HUES64 (cell line): ENCODE data around the gene CXCL10.
"Not testable (repeated sequence)": the region's sequence is repeated elsewhere in the genome, so short reads cannot be mapped to it uniquely, and the experiment has no call there.

Source experiments
- H3K27ac ChIP-seq: 2 replicates; pipeline ENCODE4 v1.7.0; 2013; ENCODE audit warnings: low read depth, low read length, inconsistent platforms
- H3K27me3 ChIP-seq: 2 replicates; pipeline ENCODE4 v1.6.1; 2013; ENCODE audit warnings: mild to moderate bottlenecking, low read length; ENCODE audit not compliant: insufficient read depth
- H3K36me3 ChIP-seq: 2 replicates; pipeline ENCODE4 v1.6.1; 2013; ENCODE audit warnings: mild to moderate bottlenecking, low read length; ENCODE audit not compliant: insufficient read depth
- H3K4me1 ChIP-seq: 2 replicates; pipeline ENCODE4 v1.6.1; 2013; ENCODE audit warnings: mild to moderate bottlenecking, low read length, moderate library complexity; ENCODE audit not compliant: insufficient read depth
- H3K4me3 ChIP-seq: 2 replicates; pipeline ENCODE4 v1.5.1; 2013; ENCODE audit warnings: mild to moderate bottlenecking, low read length, moderate library complexity
- H3K9ac ChIP-seq: 2 replicates; pipeline ENCODE4 v1.6.1; 2013; ENCODE audit warnings: mild to moderate bottlenecking, low read depth, low read length
- H3K9me3 ChIP-seq: 2 replicates; pipeline ENCODE4 v1.6.1; 2013; ENCODE audit warnings: low read depth, low read length; ENCODE audit not compliant: insufficient read depth
- WGBS: fragments of 150-250, 120-280 bp; methylation state at CpG from one replicate; pipeline ENCODE4 v1.1.7; 2013; ENCODE audit warnings: missing lambda C conversion rate; 5-methylcytosine and 5-hydroxymethylcytosine counted together

Gene CXCL10

GRCh38 chr4:76007089-76007862, 16.0 kb downstream of the CXCL10 start, which contains the start of gene CXCL9:
CXCL9 (minus strand) TSS chr4:76007509; CDS start chr4:76007449, 60 bp downstream.
- Histone ChIP-seq H3K9me3 (no peaks in the 10 kb centered on the region), H3K36me3 (no peaks in the 10 kb centered on the region), H3K27ac (no peak within 1 kb of the TSS), H3K4me1 (peaks cover 7% of the 10 kb centered on the region), H3K9ac (no peak within 1 kb of the TSS), H3K27me3 (no peaks in the 10 kb centered on the region; the same call in 1 of the 2 replicates), H3K4me3 (no peak within 1 kb of the TSS)
- 91% methylated on average over 1 of the region's 1 CpG for WGBS

- Histone ChIP-seq H3K27ac (no peak overlapping the region), H3K4me1 (no peaks in the 10 kb centered on the region), H3K9ac (no peak overlapping the region), H3K9me3 (no peaks in the 10 kb centered on the region), H3K4me3 (no peak overlapping the region), H3K36me3 (no peaks in the 10 kb centered on the region), H3K27me3 (no peaks in the 10 kb centered on the region)
- 92% methylated on average over 3 of the region's 3 CpGs for WGBS
These were observed 19.7 kb downstream of the CXCL10 start for GRCh38 chr4:76003620-76004019.

GRCh38 chr4:76003035-76003434, 20.3 kb downstream of the CXCL10 start:
- H3K27me3 ChIP-seq = no peaks in the 10 kb centered on the region
- H3K4me3 ChIP-seq = no peak overlapping the region
- no peaks in the 10 kb centered on the region for H3K4me1 ChIP-seq
- WGBS = 96% methylated on average over 1 of the region's 2 CpGs
- H3K27ac ChIP-seq = no peak overlapping the region
- H3K36me3 ChIP-seq = no peaks in the 10 kb centered on the region
- no peaks in the 10 kb centered on the region for H3K9me3 ChIP-seq
- no peak overlapping the region for H3K9ac ChIP-seq

- no peak overlapping the region for H3K27ac ChIP-seq
- H3K9me3 ChIP-seq = no peaks in the 10 kb centered on the region
- no peaks in the 10 kb centered on the region for H3K4me1 ChIP-seq
- H3K4me3 ChIP-seq = no peak overlapping the region
- H3K27me3 ChIP-seq = no peaks in the 10 kb centered on the region
- 89% methylated on average over 4 of the region's 4 CpGs for WGBS
- H3K9ac ChIP-seq = no peak overlapping the region
- no peaks in the 10 kb centered on the region for H3K36me3 ChIP-seq
These were observed 21.1 kb downstream of the CXCL10 start for GRCh38 chr4:76002176-76002575.

- no peak overlapping the region for H3K27ac ChIP-seq
These were observed 21.6 kb downstream of the CXCL10 start for GRCh38 chr4:76001700-76002099.

GRCh38 chr4:76000279-76000678, 23.0 kb downstream of the CXCL10 start:
- no peak overlapping the region for H3K9ac ChIP-seq
- H3K36me3 ChIP-seq = no peaks in the 10 kb centered on the region
- no peak overlapping the region for H3K4me3 ChIP-seq
- no peaks in the 10 kb centered on the region for H3K4me1 ChIP-seq
- H3K27ac ChIP-seq = no peak overlapping the region
- no peaks in the 10 kb centered on the region for H3K9me3 ChIP-seq
- WGBS = 94% methylated on average over 1 of the region's 1 CpG
- no peaks in the 10 kb centered on the region for H3K27me3 ChIP-seq

More at GRCh38 chr4:76001700-76002099, 21.6 kb downstream of the CXCL10 start:
- Histone ChIP-seq H3K4me1 (no peaks in the 10 kb centered on the region), H3K27me3 (no peaks in the 10 kb centered on the region), H3K9me3 (no peaks in the 10 kb centered on the region), H3K36me3 (no peaks in the 10 kb centered on the region), H3K4me3 (no peak overlapping the region), H3K9ac (no peak overlapping the region)
- 100% methylated on average over 7 of the region's 7 CpGs for WGBS

GRCh38 chr4:75998525-75999147, 24.7 kb downstream of the CXCL10 start:
- not testable (repeated sequence) for H3K9ac ChIP-seq, H3K9me3 ChIP-seq, H3K27ac ChIP-seq, H3K4me3 ChIP-seq, H3K4me1 ChIP-seq, H3K27me3 ChIP-seq, H3K36me3 ChIP-seq
- WGBS = 91% methylated on average over 2 of the region's 2 CpGs

GRCh38 chr4:75997946-75998345, 25.4 kb downstream of the CXCL10 start:
- WGBS = 91% methylated on average over 2 of the region's 2 CpGs
- H3K27me3 ChIP-seq = no peaks in the 10 kb centered on the region
- H3K4me3 ChIP-seq = no peak overlapping the region
- H3K9ac ChIP-seq = no peak overlapping the region
- no peaks in the 10 kb centered on the region for H3K9me3 ChIP-seq
- no peaks in the 10 kb centered on the region for H3K4me1 ChIP-seq
- no peaks in the 10 kb centered on the region for H3K36me3 ChIP-seq
- H3K27ac ChIP-seq = no peak overlapping the region

- H3K9ac ChIP-seq = no peak overlapping the region
These were observed 26.2 kb downstream of the CXCL10 start for GRCh38 chr4:75997081-75997480.

GRCh38 chr4:75995727-75996126, 27.6 kb downstream of the CXCL10 start:
- Histone ChIP-seq H3K36me3 (no peaks in the 10 kb centered on the region), H3K9me3 (no peaks in the 10 kb centered on the region), H3K4me3 (no peak overlapping the region), H3K27ac (no peak overlapping the region), H3K27me3 (no peaks in the 10 kb centered on the region), H3K4me1 (no peaks in the 10 kb centered on the region), H3K9ac (no peak overlapping the region)
- WGBS = 30% methylated on average over 5 of the region's 5 CpGs

More at GRCh38 chr4:75997081-75997480, 26.2 kb downstream of the CXCL10 start:
- Histone ChIP-seq H3K9me3 (no peaks in the 10 kb centered on the region), H3K4me1 (no peaks in the 10 kb centered on the region), H3K36me3 (no peaks in the 10 kb centered on the region), H3K27me3 (no peaks in the 10 kb centered on the region), H3K27ac (no peak overlapping the region), H3K4me3 (no peak overlapping the region)
- 94% methylated on average over 1 of the region's 1 CpG for WGBS

GRCh38 chr4:75992462-75992861, 30.8 kb downstream of the CXCL10 start:
- no peaks in the 10 kb centered on the region for H3K27me3 ChIP-seq
- H3K4me1 ChIP-seq = peaks cover 4% of the 10 kb centered on the region; the same call in 1 of the 2 replicates
- WGBS = 92% methylated on average over 1 of the region's 1 CpG
- no peak overlapping the region for H3K27ac ChIP-seq
- H3K4me3 ChIP-seq = no peak overlapping the region
- no peak overlapping the region for H3K9ac ChIP-seq
- H3K36me3 ChIP-seq = 0 out of 2 replicates have a peak, but pooled peaks cover 4% of the 10 kb centered on the region
- no peaks in the 10 kb centered on the region for H3K9me3 ChIP-seq
